ENCODE data around the gene ACAP3.

DNA sequence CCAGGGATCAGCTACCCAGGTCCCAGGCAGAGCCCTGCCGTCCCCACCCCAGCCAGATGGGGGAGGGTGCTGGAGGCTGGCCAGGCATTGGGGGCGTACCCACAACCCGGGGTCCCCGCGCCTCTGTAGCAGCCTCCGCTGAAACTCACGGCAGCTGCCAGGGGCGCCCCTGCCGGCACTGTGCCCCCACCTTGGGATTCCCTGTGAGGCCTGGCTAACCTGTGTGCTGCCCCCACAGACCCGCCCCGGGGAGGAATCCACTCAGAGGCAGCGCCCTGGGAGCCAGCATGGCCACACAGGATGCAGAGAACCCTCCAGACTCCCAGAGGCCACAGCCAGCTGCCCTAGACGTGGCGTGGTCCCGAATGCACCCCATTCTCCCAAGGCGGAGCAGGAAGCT lies 37.7 kb upstream of the ACAP3 start:
- TF ChIP-seq, protein P1, sequence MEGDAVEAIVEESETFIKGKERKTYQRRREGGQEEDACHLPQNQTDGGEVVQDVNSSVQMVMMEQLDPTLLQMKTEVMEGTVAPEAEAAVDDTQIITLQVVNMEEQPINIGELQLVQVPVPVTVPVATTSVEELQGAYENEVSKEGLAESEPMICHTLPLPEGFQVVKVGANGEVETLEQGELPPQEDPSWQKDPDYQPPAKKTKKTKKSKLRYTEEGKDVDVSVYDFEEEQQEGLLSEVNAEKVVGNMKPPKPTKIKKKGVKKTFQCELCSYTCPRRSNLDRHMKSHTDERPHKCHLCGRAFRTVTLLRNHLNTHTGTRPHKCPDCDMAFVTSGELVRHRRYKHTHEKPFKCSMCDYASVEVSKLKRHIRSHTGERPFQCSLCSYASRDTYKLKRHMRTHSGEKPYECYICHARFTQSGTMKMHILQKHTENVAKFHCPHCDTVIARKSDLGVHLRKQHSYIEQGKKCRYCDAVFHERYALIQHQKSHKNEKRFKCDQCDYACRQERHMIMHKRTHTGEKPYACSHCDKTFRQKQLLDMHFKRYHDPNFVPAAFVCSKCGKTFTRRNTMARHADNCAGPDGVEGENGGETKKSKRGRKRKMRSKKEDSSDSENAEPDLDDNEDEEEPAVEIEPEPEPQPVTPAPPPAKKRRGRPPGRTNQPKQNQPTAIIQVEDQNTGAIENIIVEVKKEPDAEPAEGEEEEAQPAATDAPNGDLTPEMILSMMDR (IDR thresholded peaks at IDR 0.05; ENCODE audit: low read depth, low read length, poor library complexity, severe bottlenecking) = no peak
- no peak for TF ChIP-seq EZH2phosphoT487 (IDR thresholded peaks at IDR 0.05; ENCODE audit: borderline replicate concordance, low read length)

All from DOHH2 (cell line).